HL-60/S4 (cell line): ENCODE measurements around the gene LPCAT2.
"Not testable (repeated sequence)": the region's sequence is repeated elsewhere in the genome, so short reads cannot be mapped to it uniquely, and the experiment has no call there.

ENCODE experiments used
- in situ Hi-C: fragments of 300-500 bp; cut with MboI; formaldehyde crosslinking; loops from 2 replicates; pipeline ENCODE4 v1.14.3; 2022; ENCODE audit warnings: low sequenced_read_pairs

Gene LPCAT2

DNA sequence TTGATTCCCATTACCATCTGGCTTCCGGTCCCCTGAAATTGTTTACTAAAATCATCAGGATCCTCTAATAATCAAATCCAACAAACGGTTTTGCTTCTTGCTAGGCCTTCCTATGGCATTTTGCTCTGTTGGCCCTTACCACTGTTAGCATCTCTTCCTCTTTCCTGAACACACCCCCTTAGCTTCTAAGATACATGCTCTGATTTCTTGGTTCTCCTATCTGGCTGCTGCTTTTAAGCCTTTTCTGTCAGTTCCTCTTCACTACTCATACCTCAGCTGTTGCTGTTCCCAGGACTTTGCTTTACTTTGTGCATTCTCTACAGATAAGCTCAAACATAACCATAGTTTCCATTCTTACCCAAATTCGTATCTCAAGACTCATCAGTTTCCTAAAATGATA is 69.0 kb downstream of the LPCAT2 start:
- in situ Hi-C loops: no loop called here

- in situ Hi-C loops: no loop called here
Observed at GRCh38 chr16:55585631-55586030, 76.8 kb downstream of the LPCAT2 start.

- in situ Hi-C loops: no loop called here
Observed at GRCh38 chr16:55588799-55589198, 79.9 kb downstream of the LPCAT2 start.

GRCh38 chr16:55592306-55592705 is 83.4 kb downstream of the LPCAT2 start:
- in situ Hi-C loops: no loop called here

GRCh38 chr16:55597928-55598327 is 89.1 kb downstream of the LPCAT2 start:
- in situ Hi-C loops: no loop called here

- in situ Hi-C loops: no loop called here
Observed at GRCh38 chr16:55605754-55606336, 97.0 kb downstream of the LPCAT2 start.

DNA sequence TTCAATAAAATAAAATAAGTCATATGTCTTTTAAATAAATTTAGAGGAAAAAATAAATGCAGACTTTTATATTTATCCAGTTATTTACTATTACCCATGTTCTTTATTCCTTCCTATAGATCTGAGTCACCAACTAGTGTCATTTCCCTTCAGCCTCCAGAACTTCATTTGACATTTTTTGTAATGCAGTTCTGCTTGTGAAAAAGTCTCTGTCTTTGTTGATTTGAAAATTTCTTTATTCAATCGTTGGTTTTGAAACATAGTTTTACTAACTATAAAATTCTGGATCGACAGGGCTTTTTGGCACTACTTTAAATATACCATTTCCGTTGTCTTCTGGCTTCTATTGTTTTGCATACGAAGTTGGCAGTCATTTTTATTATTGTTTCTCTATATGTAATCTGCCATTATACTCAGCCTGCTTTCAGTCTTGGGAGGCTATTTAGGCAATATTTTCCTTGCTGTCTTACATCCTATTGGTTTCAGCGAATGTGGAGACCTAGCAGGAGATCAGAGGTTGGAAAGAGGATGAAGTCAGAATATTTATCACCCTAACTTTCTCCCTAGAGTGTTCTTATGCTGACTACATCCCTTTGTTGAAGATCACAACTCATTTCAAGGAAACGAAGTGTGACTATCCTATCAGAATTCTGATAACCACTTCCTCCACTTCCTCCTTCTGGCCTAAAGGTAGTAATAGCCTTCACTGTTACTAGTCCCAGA is 104.9 kb downstream of the LPCAT2 start:
- in situ Hi-C loops: no loop called here

DNA sequence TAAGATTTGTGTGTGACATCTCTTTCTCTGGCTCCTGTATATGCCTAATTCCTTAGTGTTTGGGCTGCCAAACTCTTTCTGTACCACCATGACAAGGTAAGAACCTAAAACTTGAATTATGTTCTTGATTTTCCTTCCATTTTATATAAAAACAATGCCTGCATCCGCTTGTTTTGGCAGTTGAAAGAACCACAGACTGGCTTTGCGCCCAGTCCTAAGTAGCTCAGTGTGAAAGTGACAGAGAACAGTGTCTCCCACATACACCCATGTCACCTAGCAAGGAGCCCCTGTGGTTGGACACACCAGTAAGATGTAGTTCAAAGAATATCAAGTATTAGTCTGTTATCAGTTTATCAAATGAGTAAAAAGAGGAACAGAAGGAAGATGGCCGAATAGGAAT is 106.2 kb downstream of the LPCAT2 start:
- in situ Hi-C loops: no loop called here

- in situ Hi-C loops: not testable (repeated sequence)
Observed at GRCh38 chr16:55615670-55616069, 106.8 kb downstream of the LPCAT2 start.

- in situ Hi-C loops: no loop called here
Observed at GRCh38 chr16:55621771-55622170, 112.9 kb downstream of the LPCAT2 start.

DNA sequence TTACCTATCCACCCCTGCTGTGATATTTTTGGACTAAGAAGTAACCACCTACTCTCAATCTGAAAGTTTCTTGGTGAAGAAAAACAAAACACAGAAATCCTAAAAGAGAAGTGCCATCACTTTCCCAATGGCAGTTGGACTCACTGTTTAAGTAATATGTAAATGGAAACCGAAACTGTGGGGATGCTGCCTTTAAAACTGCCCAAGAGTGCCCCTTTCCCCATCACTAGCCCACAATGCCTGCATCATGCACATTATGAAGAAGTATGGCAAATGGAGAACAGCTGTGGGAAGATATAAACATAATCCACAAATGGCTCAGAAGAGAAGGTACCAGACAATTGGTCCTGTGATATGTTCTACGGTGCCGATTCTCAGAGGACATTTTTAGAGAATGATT is 113.4 kb downstream of the LPCAT2 start:
- in situ Hi-C loops: no loop called here

DNA sequence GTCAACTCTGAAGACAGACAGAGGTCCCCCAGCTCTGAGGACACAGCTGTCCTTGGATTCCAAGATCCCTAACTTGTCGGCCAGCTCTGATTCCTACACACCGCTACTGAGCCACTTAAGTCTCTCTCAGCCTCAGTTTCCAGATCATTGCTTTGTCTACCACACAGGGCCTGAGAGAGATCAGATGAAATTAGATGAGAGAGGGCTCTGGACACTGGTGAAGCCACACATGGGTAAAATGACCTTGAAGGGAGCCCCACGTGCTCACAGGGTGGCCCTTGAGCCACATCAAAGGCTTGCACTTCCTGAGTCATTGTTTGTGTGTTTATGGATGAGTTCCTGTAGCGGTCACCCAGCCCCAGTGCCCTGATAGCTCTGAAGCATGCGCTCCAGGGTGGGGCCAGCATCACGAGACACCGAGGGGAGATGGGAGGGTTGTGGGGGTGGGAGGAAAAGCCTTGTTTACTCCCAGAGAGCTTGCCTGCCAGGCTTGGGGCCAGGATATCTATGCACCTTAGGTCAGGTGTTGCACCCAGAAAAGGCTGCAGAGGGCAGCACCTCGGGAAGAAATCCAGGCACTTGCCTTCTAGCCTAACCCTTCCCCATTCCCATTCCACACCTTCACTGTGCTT is 114.2 kb downstream of the LPCAT2 start:
- in situ Hi-C loops: no loop called here

- in situ Hi-C loops: no loop called here
Observed at GRCh38 chr16:55623640-55624039, 114.8 kb downstream of the LPCAT2 start.

- in situ Hi-C loops: no loop called here
Observed at GRCh38 chr16:55624696-55625095, 115.8 kb downstream of the LPCAT2 start.

DNA sequence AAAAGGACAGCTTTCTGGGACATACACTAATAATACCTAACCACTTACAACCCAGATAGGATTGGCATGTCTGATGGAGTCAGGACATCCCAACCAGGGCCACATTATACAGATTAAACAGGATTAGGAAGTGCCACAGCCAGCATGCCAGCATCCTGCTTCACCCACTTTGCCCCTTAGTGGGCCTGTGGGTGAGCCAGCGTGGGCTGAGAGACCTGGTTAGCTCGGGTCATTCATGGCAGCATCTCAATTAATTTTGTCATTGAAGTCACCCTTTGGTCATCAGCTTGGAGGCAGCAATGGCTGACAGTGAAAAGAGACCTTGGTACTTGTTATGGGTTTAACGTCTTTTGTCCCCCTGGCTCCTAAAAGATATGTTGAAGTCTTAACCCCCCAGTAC is 117.0 kb downstream of the LPCAT2 start:
- in situ Hi-C loops: no loop called here

GRCh38 chr16:55628306-55628968 is 119.6 kb downstream of the LPCAT2 start:
- in situ Hi-C loops: no loop called here

- in situ Hi-C loops: no loop called here
Observed at GRCh38 chr16:55630774-55631173, 121.9 kb downstream of the LPCAT2 start.

DNA sequence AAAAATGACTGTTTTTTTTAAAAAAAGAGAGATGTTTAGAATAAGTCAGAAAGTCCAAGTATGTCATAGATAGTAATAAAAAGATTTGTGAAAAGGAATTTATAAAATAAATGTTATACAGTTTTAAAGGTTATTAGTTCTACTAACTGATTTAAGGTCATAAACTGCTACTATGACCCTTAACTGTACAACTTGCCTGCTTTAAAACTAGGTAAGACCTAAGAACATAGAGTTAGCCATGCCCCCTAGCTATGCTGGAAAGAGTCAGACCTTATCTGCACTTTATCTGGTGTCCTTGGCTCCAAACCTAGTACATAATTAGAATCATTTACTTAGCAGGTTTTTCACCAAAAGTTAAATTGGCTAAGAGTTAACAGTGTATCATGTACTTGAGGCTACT is 123.4 kb downstream of the LPCAT2 start:
- in situ Hi-C loops: no loop called here

- in situ Hi-C loops: no loop called here
Observed at GRCh38 chr16:55634193-55634592, 125.3 kb downstream of the LPCAT2 start.
